BLaER1 (cell line): ENCODE data around the gene DNER.

ENCODE experiments used
- H3K27ac ChIP-seq: shearing (Covaris generic); formaldehyde crosslinking; 2 replicates; pipeline ENCODE4 v1.8.1; 2022
- H3K27me3 ChIP-seq: shearing (Covaris generic); formaldehyde crosslinking; 2 replicates; pipeline ENCODE4 v1.8.1; 2022
- H3K36me3 ChIP-seq: shearing (Covaris generic); formaldehyde crosslinking; 2 replicates; pipeline ENCODE4 v1.8.1; 2022
- H3K4me1 ChIP-seq: shearing (Covaris generic); formaldehyde crosslinking; 2 replicates; pipeline ENCODE4 v1.8.1; 2022
- H3K4me2 ChIP-seq: shearing (Covaris generic); formaldehyde crosslinking; 2 replicates; pipeline ENCODE4 v1.8.1; 2022
- H3K4me3 ChIP-seq: shearing (Covaris generic); formaldehyde crosslinking; 2 replicates; pipeline ENCODE4 v1.8.1; 2022
- H3K9ac ChIP-seq: shearing (Covaris generic); formaldehyde crosslinking; 2 replicates; pipeline ENCODE4 v1.8.1; 2022
- H3K9me3 ChIP-seq: shearing (Covaris generic); formaldehyde crosslinking; 2 replicates; pipeline ENCODE4 v1.8.1; 2022
- H4K20me1 ChIP-seq: shearing (Covaris generic); formaldehyde crosslinking; 2 replicates; pipeline ENCODE4 v1.8.1; 2022
- Cebpa-rat ChIP-seq: shearing (Covaris generic); IDR thresholded peaks from 2 replicates; pipeline ENCODE4 v1.8.1; 2022

Gene DNER

DNA sequence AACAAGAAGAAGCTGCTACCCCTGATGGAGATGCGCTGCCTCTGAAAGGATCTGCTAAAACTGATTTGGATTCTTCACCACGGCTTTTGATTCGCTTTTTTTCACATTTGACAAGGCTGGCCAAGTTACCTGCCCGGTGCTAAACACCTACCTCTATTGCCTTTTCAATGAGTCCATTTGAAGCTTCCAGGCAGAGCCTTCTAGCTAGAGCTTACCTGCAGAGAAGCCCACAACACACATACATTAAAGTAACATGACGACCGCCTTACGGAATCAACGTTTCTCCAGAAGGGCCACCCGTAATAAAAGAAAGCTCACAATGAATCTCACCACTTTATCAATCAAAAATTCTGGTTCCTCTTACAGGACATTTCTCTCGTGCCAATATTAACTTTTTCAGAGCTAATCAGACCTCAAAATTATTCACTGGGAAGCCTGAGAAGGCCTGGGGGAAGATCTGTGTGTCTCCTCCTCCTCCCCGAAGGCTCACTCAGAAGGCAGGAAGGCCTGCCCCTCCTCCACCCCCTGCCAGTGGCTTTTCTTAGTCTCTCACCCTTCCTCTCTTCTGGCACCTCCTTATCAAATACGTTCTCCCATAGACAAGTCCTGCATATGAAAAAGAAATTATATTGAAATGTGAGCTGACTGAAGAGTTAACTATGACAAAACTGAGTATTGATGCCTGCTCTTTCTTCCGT lies 171.0 kb downstream of the DNER start:
- H3K4me2 ChIP-seq, result no peak overlapping the region
- no peaks in the 10 kb centered on the region for H3K27me3 ChIP-seq
- H3K27ac ChIP-seq, result no peak overlapping the region
- H3K4me1 ChIP-seq, result no peaks in the 10 kb centered on the region
- no peaks in the 10 kb centered on the region for H3K36me3 ChIP-seq
- no peaks in the 10 kb centered on the region for H3K9me3 ChIP-seq
- no peak for TF ChIP-seq Cebpa-rat
- H3K4me3 ChIP-seq, result no peak overlapping the region
- no peaks in the 10 kb centered on the region for H4K20me1 ChIP-seq
- no peak overlapping the region for H3K9ac ChIP-seq

DNA sequence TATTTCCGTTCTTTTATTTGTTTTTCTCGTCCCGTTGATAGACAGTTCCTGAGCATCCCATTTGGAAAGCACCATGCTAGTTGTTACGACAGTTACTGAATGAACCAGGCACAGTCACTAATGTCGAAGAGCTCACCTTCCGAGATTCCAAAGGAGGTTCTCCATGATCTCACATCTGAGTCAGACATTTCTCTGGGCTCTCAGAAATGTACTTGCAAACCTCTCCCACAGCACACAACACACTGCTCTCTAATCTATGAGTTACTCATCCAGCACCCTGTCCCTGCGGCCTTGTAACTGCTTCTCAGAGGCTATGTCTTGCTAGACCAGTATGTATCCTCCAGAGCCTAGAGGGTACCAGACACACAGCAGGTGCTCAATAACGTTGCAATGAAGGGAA lies 174.7 kb downstream of the DNER start:
- no peak for TF ChIP-seq Cebpa-rat
- Histone ChIP-seq H3K9ac (no peak overlapping the region), H3K36me3 (no peaks in the 10 kb centered on the region), H3K4me3 (no peak overlapping the region), H3K9me3 (no peaks in the 10 kb centered on the region), H3K4me2 (no peak overlapping the region), H3K27ac (no peak overlapping the region), H3K4me1 (no peaks in the 10 kb centered on the region), H4K20me1 (no peaks in the 10 kb centered on the region), H3K27me3 (no peaks in the 10 kb centered on the region)

- no peaks in the 10 kb centered on the region for H3K36me3 ChIP-seq
- no peak overlapping the region for H3K4me3 ChIP-seq
- H3K27me3 ChIP-seq, result no peaks in the 10 kb centered on the region
- H4K20me1 ChIP-seq, result no peaks in the 10 kb centered on the region
- H3K4me1 ChIP-seq, result no peaks in the 10 kb centered on the region
- peaks cover 16% of the 10 kb centered on the region for H3K9me3 ChIP-seq
- no peak overlapping the region for H3K4me2 ChIP-seq
- no peak overlapping the region for H3K27ac ChIP-seq
- no peak overlapping the region for H3K9ac ChIP-seq
- TF ChIP-seq Cebpa-rat, result no peak
Observed at GRCh38 chr2:229531594-229531993, 182.8 kb downstream of the DNER start.

GRCh38 chr2:229530434-229530833 lies 183.9 kb downstream of the DNER start:
- no peak overlapping the region for H3K9ac ChIP-seq
- H3K4me2 ChIP-seq, result no peak overlapping the region
- no peak for TF ChIP-seq Cebpa-rat
- H3K27me3 ChIP-seq, result no peaks in the 10 kb centered on the region
- H3K4me3 ChIP-seq, result no peak overlapping the region
- H4K20me1 ChIP-seq, result no peaks in the 10 kb centered on the region
- peaks cover 16% of the 10 kb centered on the region for H3K9me3 ChIP-seq
- no peak overlapping the region for H3K27ac ChIP-seq
- H3K36me3 ChIP-seq, result no peaks in the 10 kb centered on the region
- H3K4me1 ChIP-seq, result no peaks in the 10 kb centered on the region

DNA sequence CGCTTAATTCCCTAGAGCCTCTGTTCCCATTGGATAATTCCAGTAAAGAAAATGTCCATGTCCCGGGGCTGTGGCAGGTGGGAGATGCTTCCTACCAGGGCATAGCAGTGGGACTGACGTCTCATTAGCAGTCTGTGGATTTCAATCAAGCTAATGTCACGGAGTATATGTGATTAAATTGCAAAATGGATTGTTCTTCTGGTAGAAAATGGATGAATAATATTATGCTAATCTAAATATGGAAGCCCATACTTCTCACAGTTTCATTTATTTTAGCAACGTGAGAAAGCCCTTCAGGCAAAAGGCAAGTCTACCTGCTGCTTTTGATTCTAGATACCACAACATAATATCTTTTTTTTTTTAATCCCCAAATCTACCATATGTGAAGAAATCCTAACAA lies 185.5 kb downstream of the DNER start:
- H3K4me3 ChIP-seq, result no peak overlapping the region
- no peak for TF ChIP-seq Cebpa-rat
- H3K36me3 ChIP-seq, result no peaks in the 10 kb centered on the region
- no peaks in the 10 kb centered on the region for H4K20me1 ChIP-seq
- H3K4me1 ChIP-seq, result no peaks in the 10 kb centered on the region
- no peak overlapping the region for H3K4me2 ChIP-seq
- peaks cover 16% of the 10 kb centered on the region for H3K9me3 ChIP-seq
- H3K27ac ChIP-seq, result no peak overlapping the region
- no peak overlapping the region for H3K9ac ChIP-seq
- H3K27me3 ChIP-seq, result no peaks in the 10 kb centered on the region

DNA sequence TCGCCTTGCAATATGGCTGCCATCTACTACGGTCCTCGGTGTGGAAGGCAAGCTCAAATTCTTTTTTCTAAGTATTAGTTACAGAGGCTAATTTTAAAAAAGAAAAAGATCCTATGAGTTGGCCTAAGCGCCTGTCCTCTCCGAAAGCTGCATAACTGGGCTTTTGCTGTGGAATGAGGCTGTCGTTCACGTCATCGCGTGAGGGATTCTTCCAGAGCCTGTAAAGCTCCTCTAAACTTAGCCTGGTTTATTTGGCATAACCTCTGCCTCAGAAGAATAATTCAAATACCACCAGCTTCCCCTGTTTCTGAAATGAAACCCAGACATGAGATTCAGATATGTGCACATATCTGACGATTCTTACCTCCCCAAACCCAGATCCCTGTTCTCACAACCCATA lies 187.4 kb downstream of the DNER start:
- TF ChIP-seq Cebpa-rat, result no peak
- Histone ChIP-seq H3K9ac (no peak overlapping the region), H3K36me3 (no peaks in the 10 kb centered on the region), H3K4me1 (no peaks in the 10 kb centered on the region), H3K4me3 (no peak overlapping the region), H3K9me3 (peaks cover 11% of the 10 kb centered on the region), H4K20me1 (no peaks in the 10 kb centered on the region), H3K4me2 (no peak overlapping the region), H3K27ac (no peak overlapping the region), H3K27me3 (no peaks in the 10 kb centered on the region)

- TF ChIP-seq Cebpa-rat, result no peak
- H3K9me3 ChIP-seq, result peaks cover 4% of the 10 kb centered on the region; the same call in 1 of the 2 replicates
- H3K27ac ChIP-seq, result no peak overlapping the region
- H3K4me1 ChIP-seq, result peaks cover 6% of the 10 kb centered on the region
- H3K9ac ChIP-seq, result no peak overlapping the region
- no peaks in the 10 kb centered on the region for H3K36me3 ChIP-seq
- no peaks in the 10 kb centered on the region for H4K20me1 ChIP-seq
- no peaks in the 10 kb centered on the region for H3K27me3 ChIP-seq
- H3K4me2 ChIP-seq, result no peak overlapping the region
- H3K4me3 ChIP-seq, result no peak overlapping the region
Observed at GRCh38 chr2:229524799-229525198, 189.6 kb downstream of the DNER start.

GRCh38 chr2:229523663-229524062 lies 190.7 kb downstream of the DNER start:
- H3K27ac ChIP-seq, result no peak overlapping the region
- H3K9me3 ChIP-seq, result peaks cover 4% of the 10 kb centered on the region; the same call in 1 of the 2 replicates
- H4K20me1 ChIP-seq, result no peaks in the 10 kb centered on the region
- TF ChIP-seq Cebpa-rat, result no peak
- no peak overlapping the region for H3K9ac ChIP-seq
- peaks cover 15% of the 10 kb centered on the region for H3K4me1 ChIP-seq
- no peak overlapping the region for H3K4me3 ChIP-seq
- H3K4me2 ChIP-seq, result no peak overlapping the region
- no peaks in the 10 kb centered on the region for H3K36me3 ChIP-seq
- H3K27me3 ChIP-seq, result no peaks in the 10 kb centered on the region

DNA sequence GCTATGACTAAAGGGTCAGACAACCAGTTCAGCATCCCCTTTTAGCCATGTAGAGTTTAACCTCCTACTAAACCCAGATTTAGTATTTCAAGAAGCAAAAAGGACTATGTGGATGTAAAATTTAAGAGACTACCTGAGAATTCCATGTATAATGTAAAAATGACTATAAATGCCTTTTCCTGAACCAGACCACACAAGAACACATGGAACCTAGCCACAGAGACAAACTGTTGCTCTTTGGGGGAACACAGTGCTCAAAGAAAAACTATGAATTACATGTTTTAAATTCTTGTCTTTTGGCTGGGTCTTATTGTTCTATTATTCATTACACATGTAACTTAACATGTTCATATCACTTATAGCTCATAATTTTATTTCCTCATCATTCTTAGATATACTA lies 192.8 kb downstream of the DNER start:
- Histone ChIP-seq H3K4me2 (no peak overlapping the region), H4K20me1 (no peaks in the 10 kb centered on the region), H3K4me3 (no peak overlapping the region), H3K27ac (no peak overlapping the region), H3K9ac (no peak overlapping the region), H3K36me3 (no peaks in the 10 kb centered on the region), H3K9me3 (peaks cover 4% of the 10 kb centered on the region; the same call in 1 of the 2 replicates), H3K4me1 (peaks cover 15% of the 10 kb centered on the region), H3K27me3 (no peaks in the 10 kb centered on the region)
- TF ChIP-seq Cebpa-rat, result no peak

DNA sequence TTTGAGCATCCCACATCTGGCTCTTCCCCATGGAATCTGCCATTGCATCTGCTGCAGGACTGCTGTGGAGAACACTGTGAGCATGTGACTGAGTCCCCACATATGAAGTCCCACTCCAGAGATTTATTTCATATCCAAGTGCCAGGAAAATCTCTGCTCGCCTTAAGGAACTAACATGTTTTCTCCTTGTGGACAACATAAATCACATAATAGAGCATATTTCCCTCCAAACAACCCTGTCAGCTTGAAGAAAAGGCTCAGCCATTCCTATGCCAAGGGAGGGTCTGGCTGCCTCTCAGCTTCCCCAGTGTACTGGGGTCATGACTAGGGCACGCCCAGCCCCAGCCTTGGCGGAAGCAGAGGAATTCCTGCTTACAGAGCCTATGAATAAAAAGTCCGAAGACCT lies 193.7 kb downstream of the DNER start:
- Histone ChIP-seq H3K36me3 (no peaks in the 10 kb centered on the region), H3K4me1 (peaks cover 15% of the 10 kb centered on the region), H3K9ac (no peak overlapping the region), H3K9me3 (peaks cover 4% of the 10 kb centered on the region; the same call in 1 of the 2 replicates), H3K27me3 (no peaks in the 10 kb centered on the region), H3K4me2 (no peak overlapping the region), H3K27ac (no peak overlapping the region), H3K4me3 (no peak overlapping the region), H4K20me1 (no peaks in the 10 kb centered on the region)
- no peak for TF ChIP-seq Cebpa-rat
